IMR-90 (cell line): ENCODE data around the gene ZCCHC24. TPM values are rescaled to one million over a fixed set of nuclear protein-coding genes. Genes with fewer than 3 reads are reported as not detected.
A peak's percentile ranks its signal among the peaks of the same experiment; 100 is the strongest.

Source experiments
- ATAC-seq: fragments of 200-7000 bp; cut with Tn5 transposase; 2 replicates; pipeline ENCODE4 v1.9.1; 2020; ENCODE audit warnings: low read depth, mild to moderate bottlenecking, moderate library complexity
- BruUV-seq: library from RNA; stranded (reverse); fragments of 400-500 nt; replicated peaks from 2 replicates; lab custom pipeline; 2021; lab: Mats Ljungman, UMichigan
- CTCF ChIA-PET: fragments of 300-600 bp; formaldehyde crosslinking; extraction: SDS; loops from one replicate; lab custom pipeline; 2021; ENCODE audit warnings: antibody characterized with exemption; lab: Yijun Ruan, JAX
- POLR2A ChIA-PET: fragments of 300-600 bp; sonication (Branson Sonifier 250); formaldehyde crosslinking; loops from one replicate; lab custom pipeline; 2022; ENCODE audit warnings: antibody characterized with exemption; ENCODE audit not compliant: unreplicated experiment; lab: Charles Lee
- DNase-seq: peaks from one replicate; pipeline ENCODE4 v3.0.0; 2013
- H2AFZ ChIP-seq: replicated peaks from 2 replicates; pipeline ENCODE3; 2013; ENCODE audit warnings: low read length, mild to moderate bottlenecking; ENCODE audit not compliant: poor library complexity
- H2AK5ac ChIP-seq: 2 replicates; pipeline ENCODE4 v1.6.1; 2013; ENCODE audit warnings: low read depth, low read length, inconsistent platforms
- H2AK9ac ChIP-seq: replicated peaks from 2 replicates; pipeline ENCODE3; 2013; ENCODE audit warnings: mild to moderate bottlenecking, low read depth, low read length, moderate library complexity; ENCODE audit not compliant: poor library complexity
- H2BK120ac ChIP-seq: 2 replicates; pipeline ENCODE4 v1.6.1; 2013; ENCODE audit warnings: low read depth, low read length, inconsistent platforms
- H2BK15ac ChIP-seq: 3 replicates; pipeline ENCODE4 v1.6.1; 2013; ENCODE audit warnings: low read depth, low read length, inconsistent platforms
- H2BK20ac ChIP-seq: 2 replicates; pipeline ENCODE4 v1.6.1; 2013; ENCODE audit warnings: low read depth, mild to moderate bottlenecking, inconsistent platforms, low read length, moderate library complexity
- H2BK5ac ChIP-seq: 2 replicates; pipeline ENCODE4 v1.6.1; 2013; ENCODE audit warnings: mild to moderate bottlenecking, low read depth, low read length, inconsistent platforms; ENCODE audit not compliant: poor library complexity, severe bottlenecking
- H3K14ac ChIP-seq: replicated peaks from 2 replicates; pipeline ENCODE4 v1.6.1; 2013; ENCODE audit warnings: low read depth, low read length, inconsistent platforms
- H3K18ac ChIP-seq: 2 replicates; pipeline ENCODE4 v1.6.1; 2013; ENCODE audit warnings: low read depth, low read length, control low read depth
- H3K23ac ChIP-seq: 2 replicates; pipeline ENCODE4 v1.6.1; 2013; ENCODE audit warnings: low read depth, low read length, inconsistent platforms
- H3K27ac ChIP-seq: 2 replicates; pipeline ENCODE4 v1.5.1; 2013; ENCODE audit warnings: mild to moderate bottlenecking, control low read depth, low read length; ENCODE audit not compliant: insufficient read depth
- H3K27me3 ChIP-seq: 2 replicates; pipeline ENCODE4 v1.6.1; 2013; ENCODE audit warnings: low read length; ENCODE audit not compliant: control insufficient read depth, insufficient read depth
- H3K36me3 ChIP-seq: 2 replicates; pipeline ENCODE4 v1.6.1; 2013; ENCODE audit warnings: low read length, mixed read lengths; ENCODE audit not compliant: control insufficient read depth, insufficient read depth
- H3K4ac ChIP-seq: 2 replicates; pipeline ENCODE4 v1.6.1; 2013; ENCODE audit warnings: low read depth, low read length, inconsistent platforms
- H3K4me1 ChIP-seq: 2 replicates; pipeline ENCODE4 v1.6.1; 2013; ENCODE audit warnings: low read length, mixed read lengths; ENCODE audit not compliant: control insufficient read depth, insufficient read depth
- H3K4me2 ChIP-seq: 2 replicates; pipeline ENCODE4 v1.6.1; 2013; ENCODE audit warnings: low read depth, mild to moderate bottlenecking, control low read depth, low read length, moderate library complexity
- H3K4me3 ChIP-seq: 2 replicates; pipeline ENCODE4 v1.5.1; 2013; ENCODE audit warnings: low read depth, mild to moderate bottlenecking, control low read depth, low read length, moderate library complexity; ENCODE audit not compliant: insufficient read depth
- H3K56ac ChIP-seq: 2 replicates; pipeline ENCODE4 v1.6.1; 2013; ENCODE audit warnings: low read length, inconsistent platforms; ENCODE audit not compliant: insufficient read depth; ENCODE audit errors: extremely low read depth
- H3K79me1 ChIP-seq, 2 experiments: 2 replicates each; pipeline ENCODE4 v1.6.1; 2013; ENCODE audit warnings: low read length in 2 of 2, inconsistent platforms in 1 of 2, low read depth in 1 of 2
- H3K9ac ChIP-seq: 2 replicates; pipeline ENCODE4 v1.6.1; 2013; ENCODE audit warnings: low read depth, low read length, control low read depth
- H3K9me1 ChIP-seq: 2 replicates; pipeline ENCODE4 v1.6.1; 2013; ENCODE audit warnings: low read length, inconsistent platforms; ENCODE audit not compliant: insufficient read depth
- H3K9me3 ChIP-seq: 2 replicates; pipeline ENCODE4 v1.6.1; 2013; ENCODE audit warnings: low read length; ENCODE audit not compliant: control insufficient read depth, insufficient read depth
- H4K20me1 ChIP-seq: 2 replicates; pipeline ENCODE4 v1.6.1; 2013; ENCODE audit warnings: low read length, inconsistent platforms; ENCODE audit not compliant: insufficient read depth
- H4K5ac ChIP-seq: 2 replicates; pipeline ENCODE4 v1.6.1; 2013; ENCODE audit warnings: mild to moderate bottlenecking, low read depth, low read length, control low read depth
- H4K8ac ChIP-seq, 2 experiments: 2 replicates each; pipeline ENCODE4 v1.6.1; 2013; ENCODE audit warnings: low read depth in 2 of 2, low read length in 2 of 2, control low read depth in 1 of 2, inconsistent platforms in 1 of 2
- H4K91ac ChIP-seq: 2 replicates; pipeline ENCODE4 v1.6.1; 2013; ENCODE audit warnings: low read depth, low read length, inconsistent platforms; ENCODE audit not compliant: insufficient read depth
- BHLHE40 ChIP-seq: fragments of 150-350 bp; IDR thresholded peaks from 2 replicates; pipeline ENCODE4 v1.6.1; 2016; ENCODE audit warnings: mild to moderate bottlenecking, low read depth, low read length
- ELK1 ChIP-seq: fragments of 150-350 bp; IDR thresholded peaks from 2 replicates; pipeline ENCODE4 v1.6.1; 2016; ENCODE audit warnings: low read depth, mild to moderate bottlenecking, low read length, moderate library complexity, borderline replicate concordance
- NFE2L2 ChIP-seq: fragments of 150-350 bp; IDR thresholded peaks from 2 replicates; pipeline ENCODE4 v1.6.1; 2016; ENCODE audit warnings: low read depth, mild to moderate bottlenecking, low read length
- POLR2A ChIP-seq: IDR thresholded peaks from 2 replicates; pipeline ENCODE4 v1.6.1; 2012; ENCODE audit warnings: mild to moderate bottlenecking, low read depth, low read length
- RAD21 ChIP-seq: IDR thresholded peaks from 2 replicates; pipeline ENCODE4 v1.6.1; 2012; ENCODE audit warnings: low read length, improper control_type of control experiment
- RFX5 ChIP-seq: IDR thresholded peaks from 2 replicates; pipeline ENCODE4 v1.8.0; 2012; ENCODE audit warnings: low read depth, mild to moderate bottlenecking, low read length, moderate library complexity
- WGBS, 2 experiments: methylation state at CpG; one replicate each; pipeline versions ENCODE4 v1.1.5 to v1.1.7; 2013; ENCODE audit warnings: missing lambda C conversion rate in 2 of 2; ENCODE audit not compliant: insufficient read length in 1 of 2; ENCODE audit errors: extremely low coverage in 2 of 2; 5-methylcytosine and 5-hydroxymethylcytosine counted together
- dilution Hi-C: fragments of 300-500 bp; cut with HindIII; formaldehyde crosslinking; loops from one replicate; pipeline ENCODE4 v1.14.3; 2018; ENCODE audit warnings: low sequenced_read_pairs; ENCODE audit not compliant: unreplicated experiment
- in situ Hi-C: fragments of 300-500 bp; cut with MboI; formaldehyde crosslinking; loops from 3 replicates; pipeline ENCODE4 v1.14.3; 2019; ENCODE audit warnings: low sequenced_read_pairs, inconsistent platforms, mixed read lengths
- intact Hi-C: fragments of 100-400 bp; cut with micrococcal nuclease; formaldehyde crosslinking; loops from 2 replicates; pipeline ENCODE4 v1.10.0; 2022
- polyA plus RNA-seq, 3 experiments: library from polyadenylated mRNA; depleted of rRNA; stranded (reverse); fragments of >200 nt; gene quantifications; 2 replicates each; pipeline ENCODE4 v1.2.3, GENCODE V29; 2012; ENCODE audit warnings: low replicate concordance in 1 of 3
- total RNA-seq: library from RNA; depleted of rRNA; stranded (reverse); fragments of >200 nt; gene quantifications from 2 replicates; pipeline ENCODE4 v1.2.3, GENCODE V29; 2012
- TF ChIP-seq, protein P1 (sequence below): fragments of 150-350 bp; IDR thresholded peaks from 2 replicates; pipeline ENCODE4 v1.6.1; 2017; ENCODE audit warnings: mild to moderate bottlenecking, antibody characterized with exemption, low read length, low read depth
- TF ChIP-seq, protein P2 (sequence below): conservative IDR thresholded peaks from 2 replicates; pipeline ENCODE4 v1.5.1; 2012; ENCODE audit warnings: mild to moderate bottlenecking, low read depth, low read length, improper control_type of control experiment

Gene ZCCHC24
- total and polyA plus RNA-seq, 2 of the 4 experiments (the other 2 are of a cell fraction), result 15.1 to 25.9 TPM

DNA sequence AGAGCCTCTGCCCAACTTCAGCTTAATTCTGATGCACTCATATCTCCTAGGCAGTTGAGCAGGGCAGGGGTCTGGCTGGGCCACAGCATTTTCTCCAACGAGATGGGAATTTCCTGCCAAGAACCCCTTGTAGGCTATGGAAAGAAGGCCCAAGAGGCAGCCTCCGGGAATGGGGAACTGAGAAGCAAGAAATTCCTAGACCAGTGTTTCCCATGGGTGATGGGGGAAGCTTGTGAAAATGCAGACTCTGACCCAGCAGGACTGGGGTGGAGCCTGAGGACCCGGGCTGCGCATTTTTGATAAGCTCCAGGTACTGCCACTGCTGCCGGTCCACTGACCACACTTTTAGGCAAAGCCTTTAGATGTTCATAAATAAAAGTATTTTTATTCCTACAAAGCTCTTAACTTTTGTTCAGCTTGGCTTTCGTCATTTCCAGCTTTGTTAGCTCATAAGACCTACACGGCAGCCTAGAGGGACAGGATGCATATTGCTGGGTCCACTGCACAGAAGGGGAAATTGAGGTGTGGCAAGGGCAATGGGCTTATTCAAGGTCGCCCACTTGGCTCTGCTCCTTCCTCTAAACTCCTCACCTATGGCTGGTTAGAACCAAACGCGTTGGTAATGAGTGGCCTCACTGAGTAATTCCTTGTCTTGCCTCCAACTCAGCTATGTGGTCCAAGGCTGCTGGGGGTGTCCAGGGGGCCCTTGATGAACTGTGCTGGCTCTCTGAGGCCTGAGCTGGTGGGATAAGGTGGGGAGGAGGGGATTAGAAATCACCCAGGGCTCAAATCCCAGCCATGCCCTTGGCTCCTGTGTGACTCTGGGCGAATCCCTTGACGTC, 29.5 kb downstream of the ZCCHC24 start:
- no peak overlapping the region for H3K27ac ChIP-seq
- CTCF ChIA-PET, result no interaction called here
- no peak overlapping the region for H4K5ac ChIP-seq
- no peak overlapping the region for H2BK5ac ChIP-seq
- H3K9me3 ChIP-seq, result no peaks in the 10 kb centered on the region
- no peak overlapping the region; the same call in 2 of the 3 replicates for H2BK15ac ChIP-seq
- no peak overlapping the region for H3K4me2 ChIP-seq
- dilution Hi-C loops (no loop called here), in situ Hi-C loops (no loop called here), intact Hi-C loops (no loop called here)
- H4K20me1 ChIP-seq, result peaks cover 35% of the 10 kb centered on the region
- H3K79me1 ChIP-seq, result peaks cover 58 to 84% of the 10 kb centered on the region in 2 experiments
- H3K4me3 ChIP-seq, result no peak overlapping the region
- no peak overlapping the region for H2BK20ac ChIP-seq
- POLR2A ChIA-PET, result no interaction called here
- no peak for TF ChIP-seq NFE2L2
- TF ChIP-seq POLR2A, result no peak
- TF ChIP-seq ELK1, result no peak
- TF ChIP-seq BHLHE40, result no peak
- TF ChIP-seq, protein P1, sequence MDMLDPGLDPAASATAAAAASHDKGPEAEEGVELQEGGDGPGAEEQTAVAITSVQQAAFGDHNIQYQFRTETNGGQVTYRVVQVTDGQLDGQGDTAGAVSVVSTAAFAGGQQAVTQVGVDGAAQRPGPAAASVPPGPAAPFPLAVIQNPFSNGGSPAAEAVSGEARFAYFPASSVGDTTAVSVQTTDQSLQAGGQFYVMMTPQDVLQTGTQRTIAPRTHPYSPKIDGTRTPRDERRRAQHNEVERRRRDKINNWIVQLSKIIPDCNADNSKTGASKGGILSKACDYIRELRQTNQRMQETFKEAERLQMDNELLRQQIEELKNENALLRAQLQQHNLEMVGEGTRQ, result no peak
- no peak for TF ChIP-seq RFX5
- TF ChIP-seq, protein P2, sequence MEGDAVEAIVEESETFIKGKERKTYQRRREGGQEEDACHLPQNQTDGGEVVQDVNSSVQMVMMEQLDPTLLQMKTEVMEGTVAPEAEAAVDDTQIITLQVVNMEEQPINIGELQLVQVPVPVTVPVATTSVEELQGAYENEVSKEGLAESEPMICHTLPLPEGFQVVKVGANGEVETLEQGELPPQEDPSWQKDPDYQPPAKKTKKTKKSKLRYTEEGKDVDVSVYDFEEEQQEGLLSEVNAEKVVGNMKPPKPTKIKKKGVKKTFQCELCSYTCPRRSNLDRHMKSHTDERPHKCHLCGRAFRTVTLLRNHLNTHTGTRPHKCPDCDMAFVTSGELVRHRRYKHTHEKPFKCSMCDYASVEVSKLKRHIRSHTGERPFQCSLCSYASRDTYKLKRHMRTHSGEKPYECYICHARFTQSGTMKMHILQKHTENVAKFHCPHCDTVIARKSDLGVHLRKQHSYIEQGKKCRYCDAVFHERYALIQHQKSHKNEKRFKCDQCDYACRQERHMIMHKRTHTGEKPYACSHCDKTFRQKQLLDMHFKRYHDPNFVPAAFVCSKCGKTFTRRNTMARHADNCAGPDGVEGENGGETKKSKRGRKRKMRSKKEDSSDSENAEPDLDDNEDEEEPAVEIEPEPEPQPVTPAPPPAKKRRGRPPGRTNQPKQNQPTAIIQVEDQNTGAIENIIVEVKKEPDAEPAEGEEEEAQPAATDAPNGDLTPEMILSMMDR, result no peak
- no peak for TF ChIP-seq RAD21
- peaks cover 29% of the 10 kb centered on the region for H3K4me1 ChIP-seq
- BruUV-seq, result no TSS peak
- H3K18ac ChIP-seq, result no peak overlapping the region
- H3K9me1 ChIP-seq, result peaks cover 31% of the 10 kb centered on the region
- H3K4ac ChIP-seq, result 0 out of 2 replicates have a peak overlapping the region, but pooled peaks have one; percentile 29
- H3K9ac ChIP-seq, result no peak overlapping the region
- no peak overlapping the region for H4K8ac ChIP-seq
- no peaks in the 10 kb centered on the region for H3K27me3 ChIP-seq
- H3K36me3 ChIP-seq, result peaks cover 70% of the 10 kb centered on the region
- no peak overlapping the region for H3K56ac ChIP-seq
- H4K91ac ChIP-seq, result no peak overlapping the region
- H2AFZ ChIP-seq, result no peak overlapping the region
- DNase-seq (no peak), ATAC-seq (no peak)
- no peak overlapping the region for H2AK9ac ChIP-seq
- no peak overlapping the region for H3K23ac ChIP-seq
- no peak overlapping the region for H3K14ac ChIP-seq
- H2BK120ac ChIP-seq, result no peak overlapping the region
- 40% methylated on average over 1 of the region's 12 CpGs; no CpG with 5 or more reads in 1 of the 2 experiments for WGBS, 2 experiments
- no peak overlapping the region for H2AK5ac ChIP-seq
